ENCODE data around the gene ZNF561.

Gene ZNF561

DNA sequence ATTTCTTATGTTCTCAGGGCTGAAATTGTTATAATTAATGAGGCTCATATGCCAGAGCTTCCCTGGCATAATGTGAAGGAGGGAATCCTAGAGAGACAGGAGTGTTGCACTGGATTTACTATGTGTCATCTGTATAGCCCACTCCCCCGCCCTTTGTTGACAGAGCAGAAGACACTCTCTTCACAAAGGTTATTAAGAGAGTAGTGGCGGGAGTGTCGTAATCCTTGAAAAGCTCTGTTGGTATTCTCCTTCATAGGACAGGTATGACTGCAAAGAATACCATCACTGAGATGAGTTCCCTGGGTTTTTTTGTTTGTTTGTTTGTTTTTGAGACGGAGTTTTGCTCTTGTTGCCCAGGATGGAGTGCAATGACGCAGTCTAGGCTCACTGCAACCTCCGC lies 50.8 kb downstream of the ZNF561 start:
- DNase-seq = no peak

DNA sequence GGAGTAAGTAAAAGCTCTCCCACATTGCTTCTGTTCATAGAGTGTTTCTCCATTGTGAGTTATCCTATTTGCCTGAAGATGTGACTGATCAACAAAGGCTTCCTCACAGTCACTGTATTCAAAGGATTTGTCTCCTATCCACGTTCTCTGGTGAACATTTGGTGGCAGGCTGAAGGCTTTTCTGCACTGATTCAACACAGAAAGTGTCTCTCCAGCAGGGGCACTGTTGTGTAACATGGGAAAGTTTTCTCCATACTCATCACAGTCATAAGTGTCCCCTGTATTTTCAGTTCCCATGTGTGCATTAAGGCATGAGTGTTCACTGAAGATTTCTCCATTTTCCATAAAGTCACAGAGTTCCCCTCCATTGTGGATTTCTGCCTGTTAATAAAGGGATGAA lies 54.3 kb downstream of the ZNF561 start:
- no peak for DNase-seq

DNA sequence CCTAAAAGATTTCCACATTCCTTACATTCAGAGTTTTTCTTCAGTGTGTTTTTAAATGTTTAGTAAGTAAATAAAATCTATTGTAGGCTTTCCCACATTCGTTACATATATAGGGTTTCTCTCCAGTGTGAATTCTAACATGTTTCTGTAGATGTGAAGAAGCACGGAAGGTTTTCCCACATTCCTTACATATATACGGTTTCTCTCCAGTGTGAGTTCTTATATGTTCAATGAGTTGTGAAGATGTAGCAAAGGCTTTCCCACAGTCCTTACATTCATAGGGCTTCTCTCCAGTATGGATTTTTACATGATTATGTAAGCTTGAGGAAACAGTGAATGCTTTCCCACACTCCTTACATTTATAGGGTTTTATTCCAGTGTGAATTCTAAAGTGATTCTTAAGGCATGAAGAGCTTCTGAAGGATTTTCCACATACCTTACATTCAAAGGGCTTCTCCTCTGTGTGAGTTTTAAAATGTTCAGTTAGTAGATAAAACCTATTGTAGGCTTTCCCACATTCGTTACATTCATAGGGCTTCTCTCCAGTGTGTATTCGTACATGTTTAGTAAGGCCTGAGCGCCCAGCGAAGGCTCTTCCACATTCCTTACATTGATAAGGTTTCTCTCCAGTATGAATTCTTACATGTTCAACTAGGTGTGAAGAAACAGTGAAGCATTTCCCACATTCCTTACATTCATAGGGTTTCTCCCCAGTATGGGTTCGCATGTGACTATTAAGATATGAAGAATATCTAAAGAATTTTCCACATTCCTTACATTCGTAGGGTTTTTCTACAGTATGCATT lies 54.9 kb downstream of the ZNF561 start:
- DNase-seq = no peak
